ENCODE results near the gene LOXL3. TPM values are rescaled to one million over a fixed set of nuclear protein-coding genes. Genes with fewer than 3 reads are reported as not detected.
A peak's percentile ranks its signal among the peaks of the same experiment; 100 is the strongest.
"Not testable (repeated sequence)": the region's sequence is repeated elsewhere in the genome, so short reads cannot be mapped to it uniquely, and the experiment has no call there.

The LOXL3 gene
- total RNA-seq, 1 donor from 2014 or later = 2.3 TPM

DNA sequence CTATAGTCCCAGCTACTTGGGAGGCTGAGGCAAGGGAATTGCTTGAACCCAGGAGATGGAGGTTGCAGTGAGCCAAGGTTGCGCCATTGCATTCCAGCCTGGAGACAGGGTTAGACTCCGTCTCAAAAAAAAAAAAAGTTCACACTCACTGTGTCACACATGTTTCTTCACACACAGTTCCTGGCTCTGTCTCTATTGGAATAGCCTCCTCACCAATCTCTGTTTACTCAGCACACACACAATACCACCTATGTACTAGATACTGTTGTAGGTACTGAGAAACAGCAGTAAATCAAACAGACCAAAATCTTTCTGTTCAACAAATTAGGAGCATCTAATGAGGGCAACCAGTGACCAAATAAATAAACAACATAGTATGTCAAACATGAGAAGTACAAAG, 67.6 kb downstream of the LOXL3 start:
- Mint-ChIP-seq H3K9me3 (no peaks in the 10 kb centered on the region), H3K4me1 (peaks cover 24% of the 10 kb centered on the region), H3K27ac (no peak overlapping the region), H3K36me3 (ENCODE audit: low read depth) (peaks cover 49% of the 10 kb centered on the region), H3K27me3 (no peaks in the 10 kb centered on the region), H3K4me3 (no peak overlapping the region)
- TF ChIP-seq, protein P1, sequence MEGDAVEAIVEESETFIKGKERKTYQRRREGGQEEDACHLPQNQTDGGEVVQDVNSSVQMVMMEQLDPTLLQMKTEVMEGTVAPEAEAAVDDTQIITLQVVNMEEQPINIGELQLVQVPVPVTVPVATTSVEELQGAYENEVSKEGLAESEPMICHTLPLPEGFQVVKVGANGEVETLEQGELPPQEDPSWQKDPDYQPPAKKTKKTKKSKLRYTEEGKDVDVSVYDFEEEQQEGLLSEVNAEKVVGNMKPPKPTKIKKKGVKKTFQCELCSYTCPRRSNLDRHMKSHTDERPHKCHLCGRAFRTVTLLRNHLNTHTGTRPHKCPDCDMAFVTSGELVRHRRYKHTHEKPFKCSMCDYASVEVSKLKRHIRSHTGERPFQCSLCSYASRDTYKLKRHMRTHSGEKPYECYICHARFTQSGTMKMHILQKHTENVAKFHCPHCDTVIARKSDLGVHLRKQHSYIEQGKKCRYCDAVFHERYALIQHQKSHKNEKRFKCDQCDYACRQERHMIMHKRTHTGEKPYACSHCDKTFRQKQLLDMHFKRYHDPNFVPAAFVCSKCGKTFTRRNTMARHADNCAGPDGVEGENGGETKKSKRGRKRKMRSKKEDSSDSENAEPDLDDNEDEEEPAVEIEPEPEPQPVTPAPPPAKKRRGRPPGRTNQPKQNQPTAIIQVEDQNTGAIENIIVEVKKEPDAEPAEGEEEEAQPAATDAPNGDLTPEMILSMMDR (IDR thresholded peaks at IDR 0.05) = no peak
- ChIA-PET CTCF (no interaction called here), POLR2A (no interaction called here)
- ATAC-seq (ENCODE audit: low read depth) (no peak), DNase-seq (no peak)
- intact Hi-C loops (cut with micrococcal nuclease) = no loop called here

DNA sequence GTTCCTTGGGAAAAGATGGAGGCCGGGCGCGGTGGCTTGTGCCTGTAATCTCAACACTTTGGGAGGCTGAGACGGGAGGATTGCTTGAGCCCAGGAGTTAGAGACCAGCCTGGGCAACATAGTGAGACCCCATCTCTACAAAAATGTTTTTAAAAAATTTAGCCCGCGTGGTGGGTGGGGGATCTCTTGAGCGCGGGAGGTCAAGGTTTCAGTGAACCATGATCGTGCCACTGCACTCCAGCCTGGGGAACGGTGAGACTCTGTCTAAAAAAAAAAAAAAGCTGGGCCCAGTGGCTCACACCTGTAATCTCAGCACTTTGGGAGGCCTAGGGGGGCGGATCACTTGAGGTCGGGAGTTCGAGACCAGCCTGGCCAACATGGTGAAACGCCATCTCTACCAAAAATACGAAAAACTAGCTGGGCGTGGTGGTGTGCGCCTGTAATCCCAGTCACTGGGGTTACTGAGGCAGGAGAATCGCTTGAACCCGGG, 70.0 kb downstream of the LOXL3 start:
- not testable (repeated sequence) for DNase-seq; H3K9me3 Mint-ChIP-seq; H3K27me3 Mint-ChIP-seq; ATAC-seq (ENCODE audit: low read depth)
- peak overlapping the region; percentile 100 for H3K4me3 Mint-ChIP-seq
- POLR2A ChIA-PET = interaction anchor here (0.5 to 4.4 kb wide), 15 partner anchors 11 to 655 kb away, joined by 3 to 78 read pairs (median 8); partner anchors contain the start of genes AUP1, DQX1, HTRA2 and INO80B
- H3K27ac Mint-ChIP-seq = peak overlapping the region; percentile 100
- CTCF ChIA-PET = interaction anchor here (1.3 to 5.3 kb wide), 7 partner anchors 24 to 104 kb away, joined by 4 to 85 read pairs (median 14); partner anchors contain the start of gene PCGF1
- intact Hi-C loops (cut with micrococcal nuclease) = loop anchor here (1.0 to 5.0 kb wide), 10 partner anchors 20 to 393 kb away; partner anchors contain the start of genes AUP1, DOK1, HTRA2 and PCGF1
- peaks cover 44% of the 10 kb centered on the region for H3K36me3 Mint-ChIP-seq (ENCODE audit: low read depth)
- H3K4me1 Mint-ChIP-seq = peaks cover 30% of the 10 kb centered on the region

DNA sequence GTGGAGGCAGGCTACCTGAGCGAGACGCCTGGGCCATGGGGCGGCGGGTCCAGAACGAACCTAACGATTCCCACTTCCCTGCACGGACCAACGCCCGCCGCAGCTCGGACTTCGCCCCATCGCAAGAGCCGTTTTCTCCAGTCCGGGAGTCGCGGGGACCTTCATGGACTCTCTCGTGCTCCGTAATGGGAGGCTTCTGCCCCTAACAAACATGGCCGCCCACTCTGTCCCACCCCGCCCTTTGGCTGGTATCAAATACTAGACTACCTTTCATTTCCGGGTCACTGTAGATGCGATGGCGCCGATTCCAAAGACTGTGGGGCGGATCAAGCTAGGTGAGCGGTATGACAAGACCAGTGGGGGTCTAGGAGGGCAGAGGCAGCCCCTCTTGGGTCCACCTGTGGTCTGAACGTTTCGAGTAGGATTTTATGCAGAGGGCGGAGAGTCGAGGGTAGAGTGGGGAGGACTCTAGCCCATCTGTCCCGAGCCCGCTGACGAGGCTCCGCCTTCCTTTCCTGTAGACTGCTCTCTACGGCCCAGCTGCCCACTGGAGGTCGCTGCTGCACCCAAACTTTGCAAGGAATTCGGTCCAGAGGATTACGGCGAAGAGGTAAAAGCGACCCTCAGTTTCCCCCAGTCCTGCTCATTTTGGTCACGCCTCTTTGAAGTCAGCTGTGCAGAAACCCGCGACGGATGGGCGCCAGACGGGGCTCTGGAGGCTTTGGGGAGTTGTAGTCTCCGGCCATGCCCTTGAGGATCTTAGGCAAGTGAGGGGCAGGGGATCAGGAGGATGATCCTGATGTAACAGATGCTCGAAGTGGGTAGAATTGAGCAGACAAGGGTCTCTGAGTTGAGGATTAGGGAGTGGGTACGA, 70.7 kb downstream of the LOXL3 start, which contains the start of the genes CCDC142 and TTC31:
Gene CCDC142, minus strand, starts transcription at position 198 of the 874 bp plus-strand sequence. Its CDS starts 161 bp downstream, at position 37.
Gene TTC31, plus strand, starts transcription at position 281 of the 874 bp plus-strand sequence. Its CDS starts 15 bp downstream, at position 296.
- TF ChIP-seq, protein P1 (IDR thresholded peaks at IDR 0.05) = peak; percentile 23
- Mint-ChIP-seq H3K9me3 (no peaks in the 10 kb centered on the region), H3K36me3 (ENCODE audit: low read depth) (peaks cover 43% of the 10 kb centered on the region), H3K4me1 (peaks cover 30% of the 10 kb centered on the region), H3K4me3 (peak within 1 kb of the TSS; percentile 100), H3K27ac (peak within 1 kb of the TSS; percentile 100), H3K27me3 (no peaks in the 10 kb centered on the region)
- ChIA-PET CTCF (interaction anchor here (0.7 to 5.3 kb wide), 19 partner anchors 10 to 104 kb away, joined by 3 to 85 read pairs (median 4); partner anchors contain the start of genes AUP1, HTRA2, INO80B and LBX2), POLR2A (interaction anchor here (0.5 to 4.4 kb wide), 21 partner anchors 10 to 654 kb away, joined by 3 to 78 read pairs (median 8); partner anchors contain the start of genes AUP1, DQX1, HTRA2 and INO80B)
- DNase-seq (peak; percentile 83), ATAC-seq (ENCODE audit: low read depth) (peak; percentile 92)
- intact Hi-C loops (cut with micrococcal nuclease) = loop anchor here (1.0 to 5.0 kb wide), 13 partner anchors 11 to 393 kb away; partner anchors contain the start of genes AUP1, C2orf81, DOK1 and HTRA2

Other genes with a start within 250 kb of the LOXL3 start
- 5.4 and 5.9 TPM in 2 replicates for gene SLC4A5, start 210.5 kb downstream of the LOXL3 start, total RNA-seq
- gene DCTN1, start 173.6 kb downstream of the LOXL3 start, total RNA-seq = 122 and 137 TPM in 2 replicates
- gene C2orf81, start 132.3 kb downstream of the LOXL3 start, total RNA-seq = 3.9 and 5.5 TPM in 2 replicates
- gene WDR54, start 132.2 kb downstream of the LOXL3 start, total RNA-seq = 32.3 and 33.5 TPM in 2 replicates
- gene RTKN, start 112.0 kb downstream of the LOXL3 start, total RNA-seq = 8.3 and 11.6 TPM in 2 replicates
- 47.9 and 51.3 TPM in 2 replicates for gene INO80B, start 98.9 kb downstream of the LOXL3 start, total RNA-seq
- gene WBP1, start 95.5 kb downstream of the LOXL3 start, total RNA-seq = 61.4 and 65.3 TPM in 2 replicates
- 70.8 and 85.7 TPM in 2 replicates for gene MOGS, start 88.6 kb downstream of the LOXL3 start, total RNA-seq
- 86.9 and 98.8 TPM in 2 replicates for gene MRPL53, start 81.3 kb downstream of the LOXL3 start, total RNA-seq
- 29.3 and 40.4 TPM in 2 replicates for gene CCDC142, start 70.9 kb downstream of the LOXL3 start, total RNA-seq
- gene TTC31, start 70.9 kb downstream of the LOXL3 start, total RNA-seq = 41.9 and 49.1 TPM in 2 replicates
- 0.69 and 1.2 TPM in 2 replicates for gene LBX2, start 54.3 kb downstream of the LOXL3 start, total RNA-seq
- 29.3 and 34.7 TPM in 2 replicates for gene PCGF1, start 46.2 kb downstream of the LOXL3 start, total RNA-seq
- not detected in 2 replicates for gene TLX2, start 39.5 kb downstream of the LOXL3 start, total RNA-seq
- 0.51 and 0.73 TPM in 2 replicates for gene DQX1, start 27.7 kb downstream of the LOXL3 start, total RNA-seq
- 167 and 177 TPM in 2 replicates for gene AUP1, start 24.2 kb downstream of the LOXL3 start, total RNA-seq
- gene HTRA2, start 24.0 kb downstream of the LOXL3 start, total RNA-seq = 49.4 and 53.1 TPM in 2 replicates
- 33.8 and 35.1 TPM in 2 replicates for gene DOK1, start 778 bp upstream of the LOXL3 start, total RNA-seq
- not detected in 2 replicates for gene M1AP, start 94.4 kb upstream of the LOXL3 start, total RNA-seq
- gene SEMA4F, start 100.3 kb upstream of the LOXL3 start, total RNA-seq = 10.2 and 11.6 TPM in 2 replicates

Measured in activated B cell treated with CpG ODN at 0.5 μM for 24 hours (primary cell).